ENCODE data around the gene VTI1A. TPM values are rescaled to one million over a fixed set of nuclear protein-coding genes. Genes with fewer than 3 reads are reported as not detected.

Gene VTI1A
- total and polyA plus RNA-seq, 2 of the 13 experiments (the other 11 are each of a cell fraction or from before 2014, with no cell fraction given) = 11.7 to 32.7 TPM

- TF ChIP-seq EP300 (IDR thresholded peaks at IDR 0.05; ENCODE audit: low read depth in 2 of 2, low read length in 2 of 2) (peak in 1 of 2 experiments; percentile 93; a peak in 2 of 4 replicates), EP300 (CRISPR knock-in tag; IDR thresholded peaks at IDR 0.05; ENCODE audit: borderline replicate concordance) (peak; percentile 86; the same call in 1 of the 2 replicates), ZBTB43 (CRISPR knock-in tag; conservative IDR thresholded peaks at IDR 0.05) (peak; percentile 79), ZSCAN25 (CRISPR knock-in tag; IDR thresholded peaks at IDR 0.05) (peak; percentile 46; the same call in 1 of the 2 replicates), NFE2L2 (IDR thresholded peaks at IDR 0.05; ENCODE audit: low read length) (no peak), SMAD1 (CRISPR knock-in tag; IDR thresholded peaks at IDR 0.05; ENCODE audit: borderline replicate concordance, low read depth) (no peak), PRDM10 (CRISPR knock-in tag; IDR thresholded peaks at IDR 0.05; ENCODE audit: low read depth) (0 out of 2 replicates have a peak, but pooled peaks have one; percentile 42), BRCA1 (CRISPR knock-in tag; IDR thresholded peaks at IDR 0.05) (0 out of 2 replicates have a peak, but pooled peaks have one; percentile 56), PBX2 (CRISPR knock-in tag; IDR thresholded peaks at IDR 0.05) (no peak), MYPOP (CRISPR knock-in tag; IDR thresholded peaks at IDR 0.05) (no peak; the same call in 1 of the 2 replicates), HNRNPH1 (optimal IDR thresholded peaks at IDR 0.05; ENCODE audit: low read depth, low read length) (no peak), ZNF646 (CRISPR knock-in tag; IDR thresholded peaks at IDR 0.05) (no peak; the same call in 1 of the 2 replicates), ZBTB8A (CRISPR knock-in tag; IDR thresholded peaks at IDR 0.05; ENCODE audit: borderline replicate concordance, low read depth) (no peak)
These were observed 231.6 kb downstream of the VTI1A start (continued) for GRCh38 chr10:112678581-112678980.

All from HepG2 (cell line).